Ovary (tissue), 3 donors: Measurements from ENCODE around the gene NUDT17.

Experiments used
- EP300 ChIP-seq: sonication (generic); formaldehyde crosslinking; IDR thresholded peaks from one replicate; pipeline ENCODE4 v1.6.1; 2017; ENCODE audit warnings: antibody characterized with exemption
- POLR2A ChIP-seq: fragments of 450-650 bp; IDR thresholded peaks from one replicate; pipeline ENCODE4 v1.6.1; 2017; ENCODE audit warnings: antibody characterized with exemption, mild to moderate bottlenecking, moderate library complexity
- TF ChIP-seq, protein P1 (sequence below), 3 donors: fragments of 450-650 bp in 2 of 3; fragments of 200-600 bp in 1 of 3; IDR thresholded peaks; one replicate each; pipeline versions ENCODE4 v1.5.1 to v1.8.0; 2016 to 2022; ENCODE audit warnings: antibody characterized with exemption in 3 of 3, mild to moderate bottlenecking in 1 of 3
- donor health status: DM: no; HTN: no; CAD: no.

DNA sequence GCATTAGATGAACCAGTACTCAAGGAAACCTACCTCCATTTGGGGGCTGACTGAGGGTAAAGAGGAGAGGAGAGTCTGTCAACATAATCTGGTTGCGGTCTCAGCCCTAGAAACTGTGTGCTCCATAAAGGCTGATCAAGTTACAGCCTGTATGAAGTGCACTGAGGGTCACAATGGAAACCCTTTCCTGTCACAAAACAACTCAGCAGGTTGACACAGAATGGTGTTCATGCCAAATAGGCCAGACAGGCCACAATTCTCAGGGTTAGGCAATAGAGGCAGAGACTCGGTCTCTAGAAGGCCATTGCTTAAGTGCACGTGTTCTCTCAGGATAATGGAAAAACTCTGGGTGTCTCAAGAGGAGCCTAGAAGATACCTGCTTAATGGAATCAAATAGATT is 44.3 kb downstream of the NUDT17 start:
- TF ChIP-seq POLR2A (no peak), EP300 (no peak)
- TF ChIP-seq, protein P1, sequence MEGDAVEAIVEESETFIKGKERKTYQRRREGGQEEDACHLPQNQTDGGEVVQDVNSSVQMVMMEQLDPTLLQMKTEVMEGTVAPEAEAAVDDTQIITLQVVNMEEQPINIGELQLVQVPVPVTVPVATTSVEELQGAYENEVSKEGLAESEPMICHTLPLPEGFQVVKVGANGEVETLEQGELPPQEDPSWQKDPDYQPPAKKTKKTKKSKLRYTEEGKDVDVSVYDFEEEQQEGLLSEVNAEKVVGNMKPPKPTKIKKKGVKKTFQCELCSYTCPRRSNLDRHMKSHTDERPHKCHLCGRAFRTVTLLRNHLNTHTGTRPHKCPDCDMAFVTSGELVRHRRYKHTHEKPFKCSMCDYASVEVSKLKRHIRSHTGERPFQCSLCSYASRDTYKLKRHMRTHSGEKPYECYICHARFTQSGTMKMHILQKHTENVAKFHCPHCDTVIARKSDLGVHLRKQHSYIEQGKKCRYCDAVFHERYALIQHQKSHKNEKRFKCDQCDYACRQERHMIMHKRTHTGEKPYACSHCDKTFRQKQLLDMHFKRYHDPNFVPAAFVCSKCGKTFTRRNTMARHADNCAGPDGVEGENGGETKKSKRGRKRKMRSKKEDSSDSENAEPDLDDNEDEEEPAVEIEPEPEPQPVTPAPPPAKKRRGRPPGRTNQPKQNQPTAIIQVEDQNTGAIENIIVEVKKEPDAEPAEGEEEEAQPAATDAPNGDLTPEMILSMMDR (IDR thresholded peaks at IDR 0.05), result no peak
